Gastrocnemius medialis (tissue), 4 donors: ENCODE results near the gene ZNF43.
"Not testable (repeated sequence)": the region's sequence is repeated elsewhere in the genome, so short reads cannot be mapped to it uniquely, and the experiment has no call there.

Source experiments
- POLR2A ChIP-seq, 2 donors: fragments of 450-650 bp; IDR thresholded peaks; one replicate each; pipeline ENCODE4 v1.6.1; 2017; ENCODE audit warnings: antibody characterized with exemption in 2 of 2, mild to moderate bottlenecking in 2 of 2, moderate library complexity in 2 of 2
- TF ChIP-seq, protein P1 (sequence below), 5 experiments: fragments of 450-650 bp in 3 of 5; fragments of 200-600 bp in 2 of 5; sonication (generic) in 2 of 5; IDR thresholded peaks in 4 of 5; conservative IDR thresholded peaks in 1 of 5; 1 replicate in 4 of 5; 2 replicates in 1 of 5; pipeline ENCODE4 v1.5.1; 2016 to 2019; ENCODE audit warnings: antibody characterized with exemption in 5 of 5, mild to moderate bottlenecking in 3 of 5, moderate library complexity in 3 of 5

GRCh38 chr19:21808400-21809000 lies 27.5 kb downstream of the ZNF43 start:
- not testable (repeated sequence) for TF ChIP-seq POLR2A (IDR thresholded peaks at IDR 0.05)
- TF ChIP-seq, protein P1, sequence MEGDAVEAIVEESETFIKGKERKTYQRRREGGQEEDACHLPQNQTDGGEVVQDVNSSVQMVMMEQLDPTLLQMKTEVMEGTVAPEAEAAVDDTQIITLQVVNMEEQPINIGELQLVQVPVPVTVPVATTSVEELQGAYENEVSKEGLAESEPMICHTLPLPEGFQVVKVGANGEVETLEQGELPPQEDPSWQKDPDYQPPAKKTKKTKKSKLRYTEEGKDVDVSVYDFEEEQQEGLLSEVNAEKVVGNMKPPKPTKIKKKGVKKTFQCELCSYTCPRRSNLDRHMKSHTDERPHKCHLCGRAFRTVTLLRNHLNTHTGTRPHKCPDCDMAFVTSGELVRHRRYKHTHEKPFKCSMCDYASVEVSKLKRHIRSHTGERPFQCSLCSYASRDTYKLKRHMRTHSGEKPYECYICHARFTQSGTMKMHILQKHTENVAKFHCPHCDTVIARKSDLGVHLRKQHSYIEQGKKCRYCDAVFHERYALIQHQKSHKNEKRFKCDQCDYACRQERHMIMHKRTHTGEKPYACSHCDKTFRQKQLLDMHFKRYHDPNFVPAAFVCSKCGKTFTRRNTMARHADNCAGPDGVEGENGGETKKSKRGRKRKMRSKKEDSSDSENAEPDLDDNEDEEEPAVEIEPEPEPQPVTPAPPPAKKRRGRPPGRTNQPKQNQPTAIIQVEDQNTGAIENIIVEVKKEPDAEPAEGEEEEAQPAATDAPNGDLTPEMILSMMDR (IDR thresholded peaks at IDR 0.05 in 4 of 5, conservative IDR thresholded peaks at IDR 0.05 in 1 of 5), result not testable (repeated sequence)
